ENCODE measurements around the gene TMCC1. TPM values are rescaled to one million over a fixed set of nuclear protein-coding genes. Genes with fewer than 3 reads are reported as not detected.

Gene TMCC1
- total RNA-seq, 1 donor from 2014 or later: 42.3 TPM

DNA sequence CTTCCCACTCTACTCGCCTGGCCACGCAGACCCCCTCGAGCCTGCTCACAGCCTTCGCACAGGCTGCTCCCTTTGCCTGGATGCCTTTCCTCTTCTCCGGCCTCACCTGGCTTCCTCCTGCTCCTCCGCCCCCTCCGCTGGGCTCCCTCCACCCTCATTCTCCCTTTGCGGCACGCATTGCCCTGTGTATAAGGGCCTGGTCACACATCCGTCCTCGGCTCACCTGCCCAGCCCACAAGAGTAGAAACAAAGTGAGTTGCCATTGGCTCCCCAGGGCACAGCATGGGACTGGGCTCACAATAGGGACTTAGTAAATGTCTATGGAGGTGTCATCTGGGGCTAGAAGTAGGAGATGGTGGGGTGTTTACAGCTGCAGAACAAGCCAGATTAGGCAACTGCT, 291.2 kb downstream of the TMCC1 start:
- Histone ChIP-seq H3K4me1 (peaks cover 73% of the 10 kb centered on the region), H3K9me3 (no peaks in the 10 kb centered on the region), H3K27me3 (no peaks in the 10 kb centered on the region), H3K4me3 (peak overlapping the region; percentile 89), H3K36me3 (no peaks in the 10 kb centered on the region), H3K27ac (peak overlapping the region; percentile 90)
- TF ChIP-seq, protein P1, sequence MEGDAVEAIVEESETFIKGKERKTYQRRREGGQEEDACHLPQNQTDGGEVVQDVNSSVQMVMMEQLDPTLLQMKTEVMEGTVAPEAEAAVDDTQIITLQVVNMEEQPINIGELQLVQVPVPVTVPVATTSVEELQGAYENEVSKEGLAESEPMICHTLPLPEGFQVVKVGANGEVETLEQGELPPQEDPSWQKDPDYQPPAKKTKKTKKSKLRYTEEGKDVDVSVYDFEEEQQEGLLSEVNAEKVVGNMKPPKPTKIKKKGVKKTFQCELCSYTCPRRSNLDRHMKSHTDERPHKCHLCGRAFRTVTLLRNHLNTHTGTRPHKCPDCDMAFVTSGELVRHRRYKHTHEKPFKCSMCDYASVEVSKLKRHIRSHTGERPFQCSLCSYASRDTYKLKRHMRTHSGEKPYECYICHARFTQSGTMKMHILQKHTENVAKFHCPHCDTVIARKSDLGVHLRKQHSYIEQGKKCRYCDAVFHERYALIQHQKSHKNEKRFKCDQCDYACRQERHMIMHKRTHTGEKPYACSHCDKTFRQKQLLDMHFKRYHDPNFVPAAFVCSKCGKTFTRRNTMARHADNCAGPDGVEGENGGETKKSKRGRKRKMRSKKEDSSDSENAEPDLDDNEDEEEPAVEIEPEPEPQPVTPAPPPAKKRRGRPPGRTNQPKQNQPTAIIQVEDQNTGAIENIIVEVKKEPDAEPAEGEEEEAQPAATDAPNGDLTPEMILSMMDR (IDR thresholded peaks at IDR 0.05): no peak
- DNase-seq (peak; percentile 70), ATAC-seq (no peak)
- intact Hi-C loops (cut with DNase I): no loop called here

DNA sequence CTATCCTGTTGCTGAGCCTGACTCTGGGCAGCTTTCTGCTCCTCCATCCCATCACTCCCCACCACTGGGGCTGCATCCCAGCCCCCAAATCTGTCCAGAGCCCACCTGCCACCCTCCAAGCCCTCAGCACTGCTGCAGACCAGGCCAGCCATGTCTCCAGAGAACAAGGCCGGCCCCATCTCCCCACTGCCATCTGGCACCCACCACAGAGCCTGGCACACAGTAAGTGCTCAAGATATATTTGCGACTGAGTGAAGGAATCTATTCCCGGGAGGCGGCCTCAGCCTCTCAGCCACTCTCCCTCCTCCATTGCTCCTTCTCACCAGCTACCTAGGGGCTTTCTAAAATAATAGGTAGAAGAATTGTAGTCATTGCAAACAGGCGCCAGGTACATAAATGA, 291.8 kb downstream of the TMCC1 start:
- DNase-seq (no peak), ATAC-seq (no peak)
- Histone ChIP-seq H3K36me3 (no peaks in the 10 kb centered on the region), H3K4me3 (peak overlapping the region; percentile 89), H3K9me3 (no peaks in the 10 kb centered on the region), H3K4me1 (peaks cover 78% of the 10 kb centered on the region), H3K27ac (no peak overlapping the region), H3K27me3 (no peaks in the 10 kb centered on the region)
- intact Hi-C loops (cut with DNase I): no loop called here
- TF ChIP-seq, protein P1 (IDR thresholded peaks at IDR 0.05): no peak

DNA sequence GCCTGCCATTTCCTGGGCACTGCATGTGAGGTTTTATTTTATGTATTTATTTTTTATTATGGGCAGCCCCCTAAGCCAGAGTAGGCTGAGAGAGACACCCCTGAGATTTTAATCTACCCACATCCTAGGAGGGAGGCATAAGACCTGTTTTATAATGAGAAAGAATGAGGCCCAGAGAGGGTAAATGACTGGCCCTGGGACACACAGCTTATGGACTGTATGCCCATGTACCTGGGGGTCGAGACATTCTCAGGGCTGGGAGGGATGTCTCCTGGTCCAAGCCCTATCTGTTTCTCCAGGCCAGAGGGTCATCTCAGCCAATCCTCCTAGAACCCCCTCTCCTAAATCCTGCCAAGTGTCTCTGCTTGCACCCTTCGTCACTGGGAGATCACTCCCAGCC, 293.2 kb downstream of the TMCC1 start:
- peaks cover 92% of the 10 kb centered on the region for H3K4me1 ChIP-seq
- H3K9me3 ChIP-seq: no peaks in the 10 kb centered on the region
- ATAC-seq (no peak), DNase-seq (no peak)
- intact Hi-C loops (cut with DNase I): no loop called here
- TF ChIP-seq, protein P1 (IDR thresholded peaks at IDR 0.05): no peak
- no peak overlapping the region for H3K4me3 ChIP-seq
- no peaks in the 10 kb centered on the region for H3K27me3 ChIP-seq
- H3K36me3 ChIP-seq: no peaks in the 10 kb centered on the region
- peak overlapping the region; percentile 84 for H3K27ac ChIP-seq

DNA sequence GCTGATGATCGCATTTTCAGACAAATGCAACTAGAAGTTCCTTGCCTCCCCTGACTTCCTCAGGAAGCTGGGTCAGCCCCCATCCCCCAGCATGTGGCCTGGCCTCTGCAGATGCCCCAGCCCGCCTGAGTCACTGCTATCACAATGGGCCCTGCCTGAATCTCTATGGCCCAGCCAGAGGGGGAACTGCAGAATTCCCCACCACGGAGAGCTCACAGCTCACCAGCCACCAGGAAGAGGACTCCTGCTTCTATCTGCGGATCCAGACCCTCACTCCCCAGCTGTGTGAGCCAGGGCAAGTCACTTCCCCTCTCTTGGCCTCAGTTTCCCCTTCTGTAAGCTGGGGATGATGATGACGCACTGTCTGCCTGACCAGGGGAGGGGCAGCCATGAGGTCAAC, 293.9 kb downstream of the TMCC1 start:
- TF ChIP-seq, protein P1 (IDR thresholded peaks at IDR 0.05): no peak
- peak; percentile 85 for DNase-seq
- peak; percentile 59 for ATAC-seq
- Histone ChIP-seq H3K27me3 (no peaks in the 10 kb centered on the region), H3K9me3 (no peaks in the 10 kb centered on the region), H3K27ac (peak overlapping the region; percentile 84), H3K36me3 (no peaks in the 10 kb centered on the region), H3K4me1 (peaks cover 97% of the 10 kb centered on the region), H3K4me3 (no peak overlapping the region)
- intact Hi-C loops (cut with DNase I): loop anchor here (10.0 kb wide), 1 partner anchor 105 kb away; no protein-coding TSS in a partner anchor

DNA sequence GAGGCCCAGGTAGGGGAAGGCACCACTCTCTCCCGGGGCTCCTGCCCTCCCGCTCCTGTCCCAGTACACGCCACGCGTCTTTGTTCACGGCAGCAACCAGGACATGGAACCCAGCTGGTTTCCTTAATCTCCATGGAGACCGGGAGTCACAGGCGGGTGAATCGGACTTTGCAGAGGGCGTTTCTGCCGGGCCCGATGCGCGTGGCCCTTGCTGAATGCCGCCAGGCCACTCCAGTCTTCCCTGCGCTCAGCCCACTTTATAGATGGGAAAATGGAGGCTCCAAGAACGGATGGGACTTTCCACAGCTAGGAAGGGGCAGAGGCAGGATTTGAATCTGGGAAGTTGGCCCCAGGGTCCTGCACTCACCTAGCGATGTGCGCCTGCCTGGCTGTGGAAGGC, 294.4 kb downstream of the TMCC1 start:
- ATAC-seq (no peak), DNase-seq (no peak)
- Histone ChIP-seq H3K9me3 (no peaks in the 10 kb centered on the region), H3K4me1 (peaks cover 97% of the 10 kb centered on the region), H3K27ac (peak overlapping the region; percentile 84), H3K4me3 (no peak overlapping the region), H3K27me3 (no peaks in the 10 kb centered on the region), H3K36me3 (no peaks in the 10 kb centered on the region)
- intact Hi-C loops (cut with DNase I): loop anchor here (10.0 kb wide), 1 partner anchor 104 kb away; no protein-coding TSS in a partner anchor
- TF ChIP-seq, protein P1 (IDR thresholded peaks at IDR 0.05): no peak

DNA sequence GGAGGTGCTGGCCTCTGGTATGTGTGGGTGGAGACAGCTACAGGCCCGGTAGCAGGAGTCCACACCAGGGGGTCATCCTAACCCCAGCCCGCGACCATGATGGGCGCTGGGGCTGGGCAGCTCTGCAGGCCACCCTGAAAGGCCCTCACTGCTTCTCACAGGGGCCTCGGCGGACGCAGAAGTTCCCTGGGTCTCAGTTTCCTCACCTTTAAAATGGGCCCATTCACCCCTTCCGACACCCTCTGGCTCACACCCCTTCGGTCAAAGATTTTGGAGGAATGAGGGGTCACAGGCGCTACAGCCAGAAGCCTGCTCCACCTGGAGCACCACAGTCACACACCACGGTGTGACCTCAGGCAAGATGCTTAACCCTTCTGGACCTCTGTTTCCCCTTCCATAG, 295.0 kb downstream of the TMCC1 start:
- DNase-seq: no peak
- Histone ChIP-seq H3K9me3 (no peaks in the 10 kb centered on the region), H3K36me3 (no peaks in the 10 kb centered on the region), H3K27ac (peak overlapping the region; percentile 84), H3K4me3 (no peak overlapping the region), H3K4me1 (peaks cover 99% of the 10 kb centered on the region), H3K27me3 (no peaks in the 10 kb centered on the region)
- no peak for ATAC-seq
- intact Hi-C loops (cut with DNase I): loop anchor here (10.0 kb wide), 1 partner anchor 104 kb away; no protein-coding TSS in a partner anchor
- TF ChIP-seq, protein P1 (IDR thresholded peaks at IDR 0.05): no peak
